ENCODE measurements around the gene ALDH1B1.

DNA sequence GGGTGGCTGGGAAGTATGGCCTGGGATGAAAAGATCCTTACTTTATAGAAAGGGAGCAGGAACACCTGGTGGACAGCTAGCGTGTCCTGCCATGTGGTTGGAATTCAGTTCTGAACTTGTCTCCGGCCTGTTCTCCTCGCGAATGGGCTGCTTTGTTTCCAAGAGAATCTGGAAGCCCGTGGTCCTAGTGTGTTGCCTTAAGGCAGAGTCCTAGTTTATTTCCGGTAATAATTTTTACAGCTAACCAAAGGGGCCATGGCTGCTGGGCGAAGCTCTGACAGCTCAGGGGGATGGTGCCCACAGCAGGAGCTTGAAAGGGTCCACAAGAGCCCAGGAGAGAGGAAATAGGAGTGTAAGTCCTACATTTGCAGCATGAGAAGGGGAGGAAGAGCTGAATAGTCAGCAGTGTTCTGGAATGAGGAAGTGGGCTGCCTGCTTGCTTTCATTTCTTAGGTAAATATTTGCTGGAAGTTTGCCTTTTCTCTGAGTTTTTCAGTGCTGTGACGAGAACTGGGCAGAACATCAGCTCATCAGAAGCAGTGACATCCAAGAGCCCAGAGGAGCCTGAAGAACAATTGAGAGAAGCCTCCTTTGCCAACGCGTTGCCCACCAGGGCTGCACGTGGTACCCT lies 44.8 kb downstream of the ALDH1B1 start:
- TF ChIP-seq MYC (IDR thresholded peaks at IDR 0.05; ENCODE audit: low read depth, low read length) (no peak), FOS (IDR thresholded peaks at IDR 0.05; ENCODE audit: borderline replicate concordance, insufficient read depth, low read length) (no peak), POLR2AphosphoS5 (IDR thresholded peaks at IDR 0.05; ENCODE audit: insufficient read depth, low read depth, low read length) (no peak), GATA2 (IDR thresholded peaks at IDR 0.05; ENCODE audit: insufficient read depth, insufficient read length, low read depth, low read length) (no peak)
- TF ChIP-seq, protein P1, sequence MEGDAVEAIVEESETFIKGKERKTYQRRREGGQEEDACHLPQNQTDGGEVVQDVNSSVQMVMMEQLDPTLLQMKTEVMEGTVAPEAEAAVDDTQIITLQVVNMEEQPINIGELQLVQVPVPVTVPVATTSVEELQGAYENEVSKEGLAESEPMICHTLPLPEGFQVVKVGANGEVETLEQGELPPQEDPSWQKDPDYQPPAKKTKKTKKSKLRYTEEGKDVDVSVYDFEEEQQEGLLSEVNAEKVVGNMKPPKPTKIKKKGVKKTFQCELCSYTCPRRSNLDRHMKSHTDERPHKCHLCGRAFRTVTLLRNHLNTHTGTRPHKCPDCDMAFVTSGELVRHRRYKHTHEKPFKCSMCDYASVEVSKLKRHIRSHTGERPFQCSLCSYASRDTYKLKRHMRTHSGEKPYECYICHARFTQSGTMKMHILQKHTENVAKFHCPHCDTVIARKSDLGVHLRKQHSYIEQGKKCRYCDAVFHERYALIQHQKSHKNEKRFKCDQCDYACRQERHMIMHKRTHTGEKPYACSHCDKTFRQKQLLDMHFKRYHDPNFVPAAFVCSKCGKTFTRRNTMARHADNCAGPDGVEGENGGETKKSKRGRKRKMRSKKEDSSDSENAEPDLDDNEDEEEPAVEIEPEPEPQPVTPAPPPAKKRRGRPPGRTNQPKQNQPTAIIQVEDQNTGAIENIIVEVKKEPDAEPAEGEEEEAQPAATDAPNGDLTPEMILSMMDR (IDR thresholded peaks at IDR 0.05; ENCODE audit: extremely low read depth in 1 of 2, insufficient read depth in 1 of 2, low read depth in 1 of 2, low read length in 2 of 2), result no peak

Measured in endothelial cell of umbilical vein (primary cell).